ENCODE data around the gene GAL3ST2.

DNA sequence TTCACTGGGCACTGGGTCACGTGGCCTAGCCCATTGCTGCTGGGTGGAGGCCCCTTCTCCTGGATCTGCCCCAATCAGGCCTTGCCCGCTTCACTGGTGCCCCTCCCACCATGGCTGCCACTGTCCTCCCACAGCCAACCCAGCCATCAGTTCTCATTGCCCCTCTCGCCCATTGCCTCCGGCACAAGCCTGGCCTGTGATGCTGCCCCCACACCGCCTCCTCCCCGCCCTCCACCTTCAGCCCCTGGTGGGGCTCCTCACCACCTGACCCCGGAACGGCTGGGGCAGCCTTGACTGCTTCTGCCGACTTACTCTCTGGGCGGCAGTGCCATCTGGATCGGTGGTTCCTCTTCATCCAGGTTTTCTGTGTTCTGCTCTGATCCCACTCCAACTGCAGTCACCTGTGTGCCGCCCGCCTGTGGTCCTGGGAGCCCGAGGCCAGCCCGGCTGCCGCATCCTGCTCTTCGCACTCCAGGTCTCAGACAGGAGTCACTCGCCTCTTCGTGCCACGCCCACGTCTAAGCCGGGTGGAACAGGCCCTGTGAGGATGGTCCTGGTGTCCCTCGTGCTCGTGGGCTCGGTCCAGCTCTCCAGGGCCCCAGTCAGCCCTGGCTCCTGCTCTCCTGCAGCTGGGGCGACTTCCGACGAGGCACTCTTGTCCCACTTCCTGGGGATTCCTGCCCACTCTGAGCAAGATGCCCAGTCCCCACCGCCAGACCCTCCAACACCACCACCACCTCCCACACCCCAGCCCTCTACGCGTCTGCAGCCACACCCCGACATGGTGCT, 28.0 kb upstream of the GAL3ST2 start:
- TF ChIP-seq, protein P1, sequence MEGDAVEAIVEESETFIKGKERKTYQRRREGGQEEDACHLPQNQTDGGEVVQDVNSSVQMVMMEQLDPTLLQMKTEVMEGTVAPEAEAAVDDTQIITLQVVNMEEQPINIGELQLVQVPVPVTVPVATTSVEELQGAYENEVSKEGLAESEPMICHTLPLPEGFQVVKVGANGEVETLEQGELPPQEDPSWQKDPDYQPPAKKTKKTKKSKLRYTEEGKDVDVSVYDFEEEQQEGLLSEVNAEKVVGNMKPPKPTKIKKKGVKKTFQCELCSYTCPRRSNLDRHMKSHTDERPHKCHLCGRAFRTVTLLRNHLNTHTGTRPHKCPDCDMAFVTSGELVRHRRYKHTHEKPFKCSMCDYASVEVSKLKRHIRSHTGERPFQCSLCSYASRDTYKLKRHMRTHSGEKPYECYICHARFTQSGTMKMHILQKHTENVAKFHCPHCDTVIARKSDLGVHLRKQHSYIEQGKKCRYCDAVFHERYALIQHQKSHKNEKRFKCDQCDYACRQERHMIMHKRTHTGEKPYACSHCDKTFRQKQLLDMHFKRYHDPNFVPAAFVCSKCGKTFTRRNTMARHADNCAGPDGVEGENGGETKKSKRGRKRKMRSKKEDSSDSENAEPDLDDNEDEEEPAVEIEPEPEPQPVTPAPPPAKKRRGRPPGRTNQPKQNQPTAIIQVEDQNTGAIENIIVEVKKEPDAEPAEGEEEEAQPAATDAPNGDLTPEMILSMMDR (IDR thresholded peaks at IDR 0.05), result no peak
- TF ChIP-seq POLR2A (IDR thresholded peaks at IDR 0.05), result no peak

All from adrenal gland (tissue), 5 donors.